H9 (cell line): ENCODE measurements around the gene CPXM2. TPM values are rescaled to one million over a fixed set of nuclear protein-coding genes. Genes with fewer than 3 reads are reported as not detected.

Source experiments
- DNase-seq: peaks from one replicate; pipeline ENCODE4 v3.0.0-alpha.2; 2017
- H2AFZ ChIP-seq: one replicate; pipeline ENCODE4 v1.6.1; 2013; ENCODE audit warnings: mild to moderate bottlenecking, low read length, control low read depth, moderate library complexity
- H2AK5ac ChIP-seq: 2 replicates; pipeline ENCODE4 v1.6.1; 2013; ENCODE audit warnings: low read length, control low read depth, mixed read lengths; ENCODE audit not compliant: insufficient read length
- H2BK120ac ChIP-seq: one replicate; pipeline ENCODE4 v1.6.1; 2013; ENCODE audit warnings: low read depth, mild to moderate bottlenecking, low read length, control low read depth, inconsistent platforms; ENCODE audit not compliant: poor library complexity, severe bottlenecking
- H2BK12ac ChIP-seq: 2 replicates; pipeline ENCODE4 v1.6.1; 2013; ENCODE audit warnings: low read length, control low read depth, mixed read lengths, low read depth; ENCODE audit not compliant: insufficient read length
- H2BK15ac ChIP-seq: 2 replicates; pipeline ENCODE4 v1.6.1; 2013; ENCODE audit warnings: low read depth, low read length, control low read depth
- H2BK20ac ChIP-seq: one replicate; pipeline ENCODE4 v1.6.1; 2013; ENCODE audit warnings: low read depth, mild to moderate bottlenecking, low read length, control low read depth, inconsistent platforms; ENCODE audit not compliant: poor library complexity, severe bottlenecking
- H2BK5ac ChIP-seq: 2 replicates; pipeline ENCODE4 v1.6.1; 2013; ENCODE audit warnings: low read length, control low read depth, mixed read lengths; ENCODE audit not compliant: insufficient read length
- H3K14ac ChIP-seq: 2 replicates; pipeline ENCODE4 v1.6.1; 2013; ENCODE audit warnings: low read length, control low read depth; ENCODE audit not compliant: insufficient read depth
- H3K18ac ChIP-seq: 2 replicates; pipeline ENCODE4 v1.6.1; 2013; ENCODE audit warnings: low read depth, mild to moderate bottlenecking, mixed read lengths, low read length, control low read depth; ENCODE audit not compliant: insufficient read length
- H3K23ac ChIP-seq: 2 replicates; pipeline ENCODE4 v1.6.1; 2013; ENCODE audit warnings: low read length, control low read depth, mixed read lengths, low read depth; ENCODE audit not compliant: insufficient read length
- H3K23me2 ChIP-seq: 2 replicates; pipeline ENCODE4 v1.6.1; 2013; ENCODE audit warnings: low read depth, mild to moderate bottlenecking, mixed read lengths, low read length, control low read depth; ENCODE audit not compliant: insufficient read length, poor library complexity, severe bottlenecking
- H3K27ac ChIP-seq: 2 replicates; pipeline ENCODE4 v1.5.1; 2013; ENCODE audit warnings: low read length, control low read depth, mixed read lengths, low read depth; ENCODE audit not compliant: insufficient read length
- H3K27me3 ChIP-seq: 2 replicates; pipeline ENCODE4 v1.6.1; 2013; ENCODE audit warnings: low read length, control low read depth, inconsistent platforms; ENCODE audit not compliant: insufficient read depth
- H3K4ac ChIP-seq: 2 replicates; pipeline ENCODE4 v1.6.1; 2013; ENCODE audit warnings: low read depth, mild to moderate bottlenecking, control low read depth, inconsistent platforms, low read length, moderate library complexity
- H3K4me1 ChIP-seq: 2 replicates; pipeline ENCODE4 v1.6.1; 2013; ENCODE audit warnings: low read length, control low read depth, inconsistent platforms; ENCODE audit not compliant: insufficient read depth
- H3K4me2 ChIP-seq: 2 replicates; pipeline ENCODE4 v1.6.1; 2013; ENCODE audit warnings: low read length, control low read depth, mixed read lengths; ENCODE audit not compliant: insufficient read length, insufficient read depth
- H3K56ac ChIP-seq: 2 replicates; pipeline ENCODE4 v1.6.1; 2013; ENCODE audit warnings: low read depth, mild to moderate bottlenecking, mixed read lengths, low read length, control low read depth; ENCODE audit not compliant: insufficient read length
- H3K79me1 ChIP-seq: 2 replicates; pipeline ENCODE4 v1.6.1; 2013; ENCODE audit warnings: low read depth, mild to moderate bottlenecking, moderate library complexity, low read length, control low read depth, inconsistent platforms; ENCODE audit not compliant: insufficient read depth, poor library complexity, severe bottlenecking
- H3K79me2 ChIP-seq: 2 replicates; pipeline ENCODE4 v1.6.1; 2013; ENCODE audit warnings: low read length, control low read depth, inconsistent platforms; ENCODE audit not compliant: insufficient read depth
- H3K9ac ChIP-seq: 2 replicates; pipeline ENCODE4 v1.6.1; 2013; ENCODE audit warnings: low read length, control low read depth, mixed read lengths; ENCODE audit not compliant: insufficient read length; ENCODE audit errors: extremely low read depth
- H3K9me3 ChIP-seq: one replicate; pipeline ENCODE4 v1.6.1; 2013; ENCODE audit warnings: low read depth, low read length, inconsistent platforms; ENCODE audit not compliant: control insufficient read depth
- H3T11ph ChIP-seq: one replicate; pipeline ENCODE4 v1.6.1; 2013; ENCODE audit warnings: mild to moderate bottlenecking, low read length, control low read depth, inconsistent platforms
- H4K20me1 ChIP-seq: one replicate; pipeline ENCODE4 v1.6.1; 2013; ENCODE audit not compliant: control insufficient read depth, insufficient read length, insufficient read depth
- H4K5ac ChIP-seq: 2 replicates; pipeline ENCODE4 v1.6.1; 2013; ENCODE audit warnings: low read depth, mild to moderate bottlenecking, mixed read lengths, low read length, control low read depth; ENCODE audit not compliant: insufficient read length
- H4K8ac ChIP-seq: replicated peaks from 2 replicates; pipeline ENCODE4 v1.6.1; 2013; ENCODE audit warnings: low read length, control low read depth, mixed read lengths, low read depth; ENCODE audit not compliant: insufficient read length
- H4K91ac ChIP-seq: 2 replicates; pipeline ENCODE4 v1.6.1; 2013; ENCODE audit warnings: low read depth, mild to moderate bottlenecking, moderate library complexity, mixed read lengths, low read length, control low read depth; ENCODE audit not compliant: insufficient read length
- H3K27ac Mint-ChIP-seq, 3 experiments: 2 replicates in 2 of 3; 3 replicates in 1 of 3; pipeline ENCODE4 v1.8.0; 2020 to 2021; ENCODE audit warnings: mixed read lengths in 3 of 3, mild to moderate bottlenecking in 1 of 3, moderate library complexity in 1 of 3
- H3K27me3 Mint-ChIP-seq: 2 replicates; pipeline ENCODE4 v1.8.0; 2021; ENCODE audit warnings: low read depth, mild to moderate bottlenecking, moderate library complexity, mixed read lengths
- H3K36me3 Mint-ChIP-seq, 3 experiments: 2 replicates in 2 of 3; 3 replicates in 1 of 3; pipeline ENCODE4 v1.8.0; 2020 to 2021; ENCODE audit warnings: low read depth in 3 of 3, mixed read lengths in 3 of 3; ENCODE audit not compliant: insufficient read depth in 1 of 3
- H3K4me1 Mint-ChIP-seq, 2 experiments: 2 replicates each; pipeline ENCODE4 v1.8.0; 2020; ENCODE audit warnings: mixed read lengths in 2 of 2
- H3K4me3 Mint-ChIP-seq, 2 experiments: 2 replicates in 1 of 2; 3 replicates in 1 of 2; pipeline ENCODE4 v1.8.0; 2020 to 2021; ENCODE audit warnings: mild to moderate bottlenecking in 2 of 2, mixed read lengths in 2 of 2, moderate library complexity in 1 of 2
- H3K9me3 Mint-ChIP-seq, 2 experiments: 2 replicates in 1 of 2; 3 replicates in 1 of 2; pipeline ENCODE4 v1.8.0; 2020; ENCODE audit warnings: mild to moderate bottlenecking in 2 of 2, mixed read lengths in 2 of 2, moderate library complexity in 1 of 2
- CTCF ChIP-seq: fragments of 200-600 bp; sonication (generic); conservative IDR thresholded peaks from 3 replicates; pipeline ENCODE4 v1.8.0; 2021; ENCODE audit warnings: antibody characterized with exemption, mild to moderate bottlenecking
- WGBS: extraction: QIAGEN DNeasy Blood & Tissue Kit; methylation state at CpG from one replicate; pipeline ENCODE4 v1.1.7; 2013; ENCODE audit warnings: missing lambda C conversion rate, low lambda C conversion rate, mixed read lengths; ENCODE audit not compliant: insufficient read length; ENCODE audit errors: extremely low coverage; 5-methylcytosine and 5-hydroxymethylcytosine counted together
- total RNA-seq: library from RNA; stranded (reverse); gene quantifications from 2 replicates; pipeline ENCODE4 v1.2.1, GENCODE V29; 2021

Gene CPXM2
- total RNA-seq, 1 experiment from 2014 or later: 1.7 TPM

GRCh38 chr10:123766761-123767160 lies 124.8 kb downstream of the CPXM2 start:
- Histone ChIP-seq H3K9ac (no peak overlapping the region), H4K8ac (no peak overlapping the region), H3K9me3 (no peaks in the 10 kb centered on the region), H2BK5ac (no peak overlapping the region), H4K5ac (no peak overlapping the region), H3K79me2 (no peaks in the 10 kb centered on the region), H3K23ac (no peak overlapping the region), H3K4me1 (no peaks in the 10 kb centered on the region), H2AFZ (no peak overlapping the region), H4K20me1 (no peaks in the 10 kb centered on the region), H3T11ph (no peak overlapping the region), H3K4ac (no peak overlapping the region), H3K79me1 (no peaks in the 10 kb centered on the region), H3K27ac (no peak overlapping the region), H2BK12ac (no peak overlapping the region), H2BK15ac (no peak overlapping the region), H2BK20ac (no peak overlapping the region), H3K27me3 (no peaks in the 10 kb centered on the region), H3K23me2 (no peaks in the 10 kb centered on the region), H4K91ac (no peak overlapping the region), H3K56ac (no peak overlapping the region), H3K14ac (no peak overlapping the region), H3K4me2 (no peak overlapping the region), H3K18ac (no peak overlapping the region), H2BK120ac (no peak overlapping the region), H2AK5ac (no peak overlapping the region)
- no peaks in the 10 kb centered on the region; the same call in 1 of the 2 replicates for H3K27me3 Mint-ChIP-seq
- H3K4me3 Mint-ChIP-seq: no peak overlapping the region
- H3K4me1 Mint-ChIP-seq: peaks cover 0 to 6% of the 10 kb centered on the region in 2 experiments; a peak in 3 of 4 replicates
- WGBS: no CpG with 5 or more reads among the region's 8 CpGs
- TF ChIP-seq CTCF: no peak
- H3K36me3 Mint-ChIP-seq: no peaks in the 10 kb centered on the region
- no peaks in the 10 kb centered on the region for H3K9me3 Mint-ChIP-seq
- H3K27ac Mint-ChIP-seq: no peak overlapping the region
- DNase-seq: no peak
